Myocyte (in vitro differentiated cells): Measurements from ENCODE around the gene HBM. TPM values are rescaled to one million over a fixed set of nuclear protein-coding genes. Genes with fewer than 3 reads are reported as not detected.
"Not testable (repeated sequence)": the region's sequence is repeated elsewhere in the genome, so short reads cannot be mapped to it uniquely, and the experiment has no call there.

ENCODE experiments used
- DNase-seq: peaks from one replicate; pipeline ENCODE4 v3.0.0-alpha.2; 2012; ENCODE audit warnings: low read depth
- total RNA-seq: library from RNA; depleted of rRNA; stranded (reverse); fragments of >200 nt; gene quantifications from 2 replicates; pipeline ENCODE4 v1.2.3, GENCODE V29; 2014

Gene HBM
- total RNA-seq, 1 donor from 2014 or later: not detected

DNA sequence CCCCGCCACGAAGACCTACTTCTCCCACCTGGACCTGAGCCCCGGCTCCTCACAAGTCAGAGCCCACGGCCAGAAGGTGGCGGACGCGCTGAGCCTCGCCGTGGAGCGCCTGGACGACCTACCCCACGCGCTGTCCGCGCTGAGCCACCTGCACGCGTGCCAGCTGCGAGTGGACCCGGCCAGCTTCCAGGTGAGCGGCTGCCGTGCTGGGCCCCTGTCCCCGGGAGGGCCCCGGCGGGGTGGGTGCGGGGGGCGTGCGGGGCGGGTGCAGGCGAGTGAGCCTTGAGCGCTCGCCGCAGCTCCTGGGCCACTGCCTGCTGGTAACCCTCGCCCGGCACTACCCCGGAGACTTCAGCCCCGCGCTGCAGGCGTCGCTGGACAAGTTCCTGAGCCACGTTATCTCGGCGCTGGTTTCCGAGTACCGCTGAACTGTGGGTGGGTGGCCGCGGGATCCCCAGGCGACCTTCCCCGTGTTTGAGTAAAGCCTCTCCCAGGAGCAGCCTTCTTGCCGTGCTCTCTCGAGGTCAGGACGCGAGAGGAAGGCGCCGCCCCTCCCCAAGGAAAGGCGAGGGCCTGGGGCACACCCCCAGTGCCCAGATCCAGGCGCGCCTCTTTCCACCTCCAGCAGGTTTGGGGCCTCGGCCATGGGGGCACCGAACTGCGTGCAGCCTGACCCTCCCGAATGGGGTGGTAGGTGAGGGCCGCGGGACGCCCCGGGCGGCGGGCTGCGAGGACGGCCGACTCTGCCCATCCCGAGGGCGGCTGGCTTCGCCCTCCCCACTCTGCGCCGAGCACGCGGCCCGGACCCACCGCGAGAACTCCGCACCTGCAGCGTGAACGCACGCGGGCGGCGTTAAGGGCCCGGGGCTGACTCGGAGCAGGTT is 15.1 kb downstream of the HBM start:
- peak; percentile 49 for DNase-seq

DNA sequence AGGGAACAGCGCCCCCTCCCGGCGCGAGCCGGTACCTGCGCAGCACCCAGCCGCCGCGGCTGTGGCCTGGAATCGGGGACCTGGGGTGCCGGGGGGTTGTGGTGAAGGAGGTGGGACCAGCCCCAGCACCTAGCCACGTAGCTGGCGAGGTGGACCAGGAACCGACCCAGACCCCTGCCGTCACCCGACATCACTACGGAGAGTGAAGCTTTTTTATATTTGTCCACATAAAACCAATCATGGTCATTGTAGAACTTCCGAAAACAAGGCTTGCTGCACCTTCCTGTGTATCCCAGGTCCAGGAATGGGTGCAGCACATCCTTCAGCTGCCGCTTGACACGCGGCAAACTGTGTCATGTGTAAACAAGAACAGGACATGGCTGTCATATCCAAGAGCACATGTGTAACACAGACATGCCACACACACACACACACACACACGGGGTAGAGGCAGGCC is 15.8 kb downstream of the HBM start:
- DNase-seq: no peak

DNA sequence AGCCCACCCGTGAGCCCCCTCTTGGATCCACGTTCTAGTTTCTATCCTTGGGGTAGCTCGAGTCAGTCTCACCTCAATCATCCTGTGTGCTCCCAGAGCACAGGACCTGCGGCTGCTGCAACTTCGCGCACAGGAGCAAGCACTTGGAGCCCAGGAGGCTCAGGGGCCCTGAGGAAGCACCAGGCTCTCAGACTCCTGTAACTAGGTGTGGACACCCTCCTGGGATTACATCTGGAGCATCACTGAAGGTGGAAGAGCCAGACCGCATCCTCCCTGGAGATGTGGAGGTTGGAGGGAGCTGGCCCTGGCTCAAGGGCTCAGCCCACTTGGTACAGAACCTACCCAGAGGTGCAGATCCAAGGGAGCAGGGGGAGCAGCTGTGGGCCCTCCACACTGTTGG is 17.2 kb downstream of the HBM start:
- DNase-seq: no peak

DNA sequence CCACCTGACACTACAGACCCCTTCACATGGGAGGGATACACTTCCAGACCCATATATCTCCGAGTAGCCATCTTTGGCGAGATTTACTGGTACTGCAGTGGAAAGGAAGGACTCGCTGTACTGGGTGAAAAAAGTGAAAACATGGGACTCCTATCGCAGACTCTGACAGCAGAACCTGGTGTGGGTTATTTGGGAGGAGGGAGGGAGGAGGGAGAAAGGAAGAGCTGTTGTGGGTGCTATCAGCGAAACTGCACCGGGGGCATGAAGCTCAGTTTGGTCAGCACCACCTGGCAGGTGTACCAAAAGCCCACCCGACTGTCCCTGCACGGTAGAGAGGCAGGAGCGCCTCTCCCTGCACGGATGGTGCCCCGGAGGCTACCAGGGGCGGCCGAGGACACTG is 19.4 kb downstream of the HBM start:
- DNase-seq: no peak

DNA sequence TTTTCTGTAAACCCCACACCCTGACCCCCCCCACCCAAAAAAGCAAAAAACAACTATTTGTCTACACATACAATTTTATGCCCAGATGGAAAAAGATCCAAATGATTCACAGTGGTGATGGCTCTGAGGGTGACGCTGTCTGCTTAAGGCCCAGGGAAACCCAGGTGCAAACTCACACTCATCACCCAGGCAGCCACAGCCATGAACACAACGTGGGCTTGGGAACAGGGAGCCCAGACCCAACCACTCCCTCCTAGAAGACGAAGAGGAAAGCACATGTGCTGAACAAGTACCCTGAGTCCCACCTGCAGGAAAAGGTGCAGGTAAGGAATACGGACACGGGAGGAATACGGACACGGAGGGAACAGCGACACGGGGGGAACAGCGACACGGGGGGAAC is 19.9 kb downstream of the HBM start:
- DNase-seq: no peak

DNA sequence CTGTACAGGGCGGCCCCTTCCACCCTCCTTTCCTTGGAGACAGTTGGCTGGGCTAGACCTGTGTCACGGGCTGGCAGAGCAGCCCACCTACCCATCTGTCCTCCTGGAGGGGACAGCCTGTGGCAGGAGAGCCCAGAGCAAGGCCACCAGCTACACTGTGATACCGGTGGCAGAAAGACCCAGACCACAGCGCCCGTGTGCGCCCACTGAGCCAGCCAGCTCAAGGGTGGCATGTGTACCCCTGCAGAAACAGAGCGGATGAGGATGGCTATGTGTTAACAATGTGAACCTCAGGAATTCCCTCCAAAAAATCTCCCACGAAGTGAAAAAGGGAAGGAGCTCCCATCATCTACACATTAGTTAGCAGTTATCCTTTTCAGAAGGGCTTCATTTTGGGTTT is 21.6 kb downstream of the HBM start:
- no peak for DNase-seq

DNA sequence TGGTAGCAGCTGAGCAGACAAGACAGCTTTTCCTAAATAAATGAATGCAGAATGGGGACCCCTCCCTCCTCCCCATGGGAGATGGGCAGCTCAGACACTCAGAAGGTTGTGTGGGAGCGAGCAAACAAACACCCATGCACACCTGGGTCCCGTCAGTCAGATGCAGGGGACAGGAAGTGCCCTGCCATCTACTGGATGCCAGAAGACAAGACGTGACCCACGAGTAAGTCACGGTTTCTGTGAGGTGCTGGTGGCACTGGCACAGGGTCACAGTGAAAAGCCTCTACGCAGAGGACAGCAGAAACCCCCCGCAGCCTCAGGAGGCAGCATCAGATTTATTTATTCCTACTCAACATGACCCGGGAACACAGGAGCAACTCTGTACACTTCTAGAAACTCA is 22.9 kb downstream of the HBM start:
- no peak for DNase-seq

DNA sequence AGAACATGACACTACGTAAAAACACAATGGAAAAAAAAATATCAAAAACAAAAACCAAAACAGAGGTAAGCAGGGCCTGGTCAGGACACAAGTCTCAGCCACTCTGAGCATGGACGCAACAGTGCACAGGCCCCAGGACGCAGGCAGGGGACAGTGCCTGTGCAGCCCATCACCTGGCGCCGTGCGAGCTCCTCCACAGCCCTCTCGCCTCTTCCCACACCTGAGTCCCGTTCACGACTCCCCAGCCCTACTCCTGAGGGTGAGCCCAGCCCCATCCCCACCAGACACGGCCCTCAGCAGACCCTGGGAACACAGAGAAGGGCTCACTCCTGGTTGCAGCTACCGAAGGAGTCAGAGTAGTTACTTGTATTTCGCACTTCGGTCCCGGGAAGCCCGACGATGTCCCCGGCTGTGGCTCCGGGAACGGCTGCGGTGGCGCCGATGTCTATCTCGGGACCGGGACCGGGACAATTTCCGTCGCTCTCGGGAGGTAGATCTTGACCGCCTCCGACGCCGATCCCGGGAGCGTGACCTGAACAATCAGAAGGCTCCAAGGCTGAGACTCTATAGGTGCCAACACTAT is 23.9 kb downstream of the HBM start:
- DNase-seq: no peak

DNA sequence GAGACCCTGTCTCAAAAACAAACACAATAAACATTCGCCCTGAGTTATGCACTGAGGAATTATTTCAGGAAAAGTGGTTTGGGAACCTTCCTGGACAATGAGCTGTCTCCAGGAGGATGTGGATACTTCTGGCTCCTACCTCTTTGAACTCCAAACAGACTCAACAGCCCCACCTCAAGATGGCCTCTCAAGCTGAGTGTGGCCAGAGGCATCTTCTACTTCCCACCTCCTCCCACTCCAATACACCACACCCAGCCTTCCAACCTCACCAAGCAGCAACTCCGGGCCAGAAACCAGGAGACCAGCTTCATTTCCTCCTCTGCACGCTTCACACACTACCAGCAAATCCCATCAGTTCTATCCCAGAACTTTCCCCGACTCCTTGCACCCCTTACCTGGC is 26.1 kb downstream of the HBM start:
- DNase-seq: no peak

DNA sequence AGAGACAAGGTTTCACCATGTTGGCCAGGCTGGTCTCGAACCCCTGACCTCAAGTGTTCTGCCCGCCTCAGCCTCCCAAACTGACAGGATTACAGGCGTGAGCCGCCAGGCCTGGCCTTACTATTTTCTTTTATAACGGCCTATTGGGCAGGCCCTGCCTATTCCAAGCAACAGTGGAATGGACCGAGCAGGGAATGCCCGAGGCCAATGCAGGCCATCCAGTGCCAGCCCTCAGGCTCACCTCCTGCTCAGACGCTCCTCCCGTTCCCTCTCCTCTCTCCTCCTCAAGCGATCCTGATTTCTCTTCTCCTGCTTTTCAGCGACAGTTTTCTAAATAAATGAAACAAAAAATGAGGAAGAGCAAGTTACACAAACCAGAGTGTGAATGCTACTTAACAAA is 26.9 kb downstream of the HBM start:
- no peak for DNase-seq

DNA sequence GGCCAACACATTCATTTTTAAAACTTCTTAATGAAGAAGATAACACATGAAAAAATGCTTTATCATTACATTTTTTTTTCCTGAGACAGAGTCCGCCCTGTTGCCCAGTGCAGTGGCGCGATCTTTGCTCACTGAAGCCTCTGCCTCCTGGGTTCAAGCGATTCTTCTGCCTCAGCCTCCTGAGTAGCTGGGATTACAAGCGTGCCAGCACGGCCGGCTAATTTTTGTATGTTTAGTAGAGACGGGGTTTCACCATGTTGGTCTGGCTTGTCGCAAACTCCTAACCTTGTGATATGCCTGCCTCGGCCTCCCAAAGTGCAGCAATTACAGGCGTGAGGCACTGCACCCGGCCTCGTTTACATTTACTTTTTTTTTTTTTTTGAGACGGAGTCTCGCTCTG is 27.7 kb downstream of the HBM start:
- no peak for DNase-seq

DNA sequence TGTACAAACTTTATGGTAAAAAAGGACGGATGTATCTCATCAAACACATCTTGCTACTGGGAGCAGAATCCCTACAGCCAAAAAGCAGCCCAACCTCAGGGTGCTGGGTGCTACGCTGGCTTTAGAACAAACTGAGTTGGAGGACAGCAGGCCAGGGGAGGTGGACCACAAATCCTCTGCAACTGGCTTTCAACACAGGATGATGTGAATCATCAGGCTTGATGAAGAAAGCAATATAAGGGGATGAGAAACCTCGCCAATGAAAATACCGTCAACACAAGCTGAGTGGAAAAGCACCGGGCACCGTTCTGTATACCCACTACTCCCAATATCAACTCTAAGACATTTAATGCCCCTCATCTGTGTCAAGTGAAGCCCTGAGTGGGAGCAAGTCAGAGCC is 28.7 kb downstream of the HBM start:
- no peak for DNase-seq

DNA sequence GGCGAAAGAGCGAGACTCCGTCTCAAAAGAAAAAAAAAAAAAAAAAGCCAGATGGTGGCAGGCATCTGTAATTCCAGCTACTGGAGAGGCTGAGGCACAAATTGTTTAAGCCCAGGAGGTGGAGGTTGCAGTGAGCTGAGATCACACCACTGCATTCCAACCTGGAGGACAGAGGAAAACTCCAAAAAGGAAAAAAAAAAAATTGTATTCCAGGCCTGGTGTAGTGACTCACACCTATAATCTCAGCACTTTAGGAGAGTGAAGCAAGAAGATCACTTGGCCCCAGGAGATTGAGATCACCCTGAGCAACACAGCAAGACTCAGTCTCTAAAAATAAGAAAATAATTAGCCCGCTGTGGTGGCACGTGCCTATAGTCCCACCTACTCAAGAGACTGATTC is 34.6 kb downstream of the HBM start:
- no peak for DNase-seq

DNA sequence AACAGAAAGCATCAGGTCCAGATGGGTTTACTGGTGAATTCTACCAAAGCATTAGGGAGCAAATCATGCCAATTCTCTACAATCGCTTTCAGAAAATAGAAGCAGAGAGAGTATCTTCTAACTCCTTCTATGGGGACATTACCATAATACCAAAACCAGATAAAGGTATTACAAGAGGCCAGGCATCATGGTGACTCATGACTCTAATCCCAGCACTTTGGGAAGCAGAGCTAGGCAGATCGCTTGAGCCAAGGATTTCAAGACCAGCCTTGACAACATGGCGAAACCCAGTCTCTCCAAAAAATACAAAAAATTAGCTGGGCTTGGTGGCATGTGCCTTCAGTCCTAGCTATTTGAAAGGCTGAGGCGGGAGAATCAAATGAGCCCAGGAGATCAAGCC is 37.5 kb downstream of the HBM start:
- peak; percentile 12 for DNase-seq

DNA sequence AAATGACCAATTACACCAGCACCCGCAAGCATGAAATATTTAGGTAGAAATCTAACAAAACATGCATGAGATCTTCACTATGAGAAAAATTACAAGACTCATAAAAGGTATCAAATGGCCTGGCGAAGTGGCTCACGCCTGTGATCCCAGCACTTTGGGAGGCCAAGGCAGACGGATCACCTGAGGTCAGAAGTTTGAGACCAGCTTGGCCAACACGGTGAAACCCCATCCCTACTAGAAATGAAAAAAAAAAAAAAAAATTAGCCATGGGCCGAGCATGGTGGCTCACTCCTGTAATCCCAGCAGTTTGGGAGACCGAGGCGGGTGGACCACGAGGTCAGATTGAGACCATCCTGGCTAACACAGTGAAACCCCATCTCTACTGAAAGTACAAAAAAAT is 38.3 kb downstream of the HBM start:
- DNase-seq: not testable (repeated sequence)

DNA sequence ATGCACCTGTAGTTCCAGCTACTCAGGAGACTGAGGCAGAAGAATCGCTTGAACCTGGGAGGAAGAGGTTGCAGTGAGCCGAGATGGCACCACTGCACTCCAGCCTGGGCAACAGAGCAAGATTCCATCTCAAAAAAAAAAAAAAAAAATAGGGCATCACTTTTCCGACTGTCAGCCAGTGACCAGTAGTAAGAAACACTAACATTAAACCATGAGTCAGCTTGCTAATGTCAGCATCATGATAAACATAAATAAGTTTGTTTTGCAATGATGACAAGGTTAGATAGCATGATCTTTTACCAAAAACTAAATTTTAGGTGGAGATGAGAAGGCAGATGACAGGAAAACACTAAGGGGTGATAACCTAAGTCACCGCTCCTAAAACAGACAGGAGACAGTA is 43.6 kb downstream of the HBM start:
- DNase-seq: not testable (repeated sequence)

DNA sequence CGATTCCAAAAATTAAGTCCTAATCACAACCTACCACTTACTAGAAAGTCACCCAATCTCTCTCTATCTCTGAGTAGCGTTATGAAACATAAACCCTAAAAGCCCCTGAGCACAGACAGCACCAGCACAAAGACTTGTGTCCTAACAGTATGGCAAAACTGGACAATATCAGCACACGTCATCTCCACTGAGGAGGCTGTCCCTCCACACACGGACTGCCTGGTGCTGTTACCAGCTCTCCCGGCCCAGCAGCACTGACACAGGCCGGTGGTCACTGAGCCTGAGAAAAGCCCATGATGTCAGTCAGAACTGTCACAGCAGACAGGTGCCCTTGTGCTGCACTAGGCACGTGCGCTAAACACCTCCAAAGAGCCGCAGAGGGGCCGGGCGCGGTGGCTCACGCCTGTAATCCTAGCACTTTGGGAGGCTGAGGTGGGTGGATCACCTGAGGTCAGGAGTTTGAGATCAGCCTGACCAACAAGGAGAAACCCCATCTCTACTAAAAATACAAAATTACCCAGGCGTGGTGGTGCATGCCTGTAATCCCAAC is 45.9 kb downstream of the HBM start:
- not testable (repeated sequence) for DNase-seq

DNA sequence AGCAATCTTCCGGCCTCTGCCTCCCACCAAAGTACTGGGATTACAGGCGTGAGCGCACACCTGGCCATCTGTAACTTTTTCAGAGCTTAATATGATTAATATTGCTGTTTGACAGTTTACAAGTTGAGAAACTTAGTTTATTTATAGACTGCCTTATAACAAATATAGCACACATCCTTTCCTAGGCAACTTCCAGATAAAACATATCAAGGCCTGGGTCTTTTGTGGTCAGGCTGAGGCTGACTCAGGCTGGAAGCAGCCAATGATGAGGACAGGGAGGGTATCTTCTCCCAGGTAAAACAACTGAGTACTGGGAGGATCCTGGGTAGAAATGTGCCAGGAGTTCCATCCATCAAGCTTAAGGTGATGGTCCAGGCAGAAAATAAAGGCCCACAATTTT is 47.2 kb downstream of the HBM start:
- no peak for DNase-seq
